Tibial nerve (tissue), 4 donors: ENCODE results near the gene TRIM17.

Experiments
- EP300 ChIP-seq, 2 donors: sonication (generic); formaldehyde crosslinking; IDR thresholded peaks; one replicate each; pipeline ENCODE4 v1.6.1; 2017; ENCODE audit warnings: antibody characterized with exemption in 2 of 2, mild to moderate bottlenecking in 1 of 2
- POLR2A ChIP-seq, 2 donors: fragments of 450-650 bp; IDR thresholded peaks; one replicate each; pipeline ENCODE4 v1.6.1; 2017; ENCODE audit warnings: antibody characterized with exemption in 2 of 2, mild to moderate bottlenecking in 2 of 2, moderate library complexity in 2 of 2
- TF ChIP-seq, protein P1 (sequence below), 5 experiments: fragments of 200-600 bp in 3 of 5; fragments of 450-650 bp in 2 of 5; sonication (generic) in 3 of 5; IDR thresholded peaks; one replicate each; pipeline ENCODE4 v1.5.1; 2016 to 2019; ENCODE audit warnings: antibody characterized with exemption in 5 of 5, mild to moderate bottlenecking in 3 of 5, moderate library complexity in 2 of 5

GRCh38 chr1:228429007-228429406 is 12.3 kb upstream of the TRIM17 start:
- TF ChIP-seq, protein P1, sequence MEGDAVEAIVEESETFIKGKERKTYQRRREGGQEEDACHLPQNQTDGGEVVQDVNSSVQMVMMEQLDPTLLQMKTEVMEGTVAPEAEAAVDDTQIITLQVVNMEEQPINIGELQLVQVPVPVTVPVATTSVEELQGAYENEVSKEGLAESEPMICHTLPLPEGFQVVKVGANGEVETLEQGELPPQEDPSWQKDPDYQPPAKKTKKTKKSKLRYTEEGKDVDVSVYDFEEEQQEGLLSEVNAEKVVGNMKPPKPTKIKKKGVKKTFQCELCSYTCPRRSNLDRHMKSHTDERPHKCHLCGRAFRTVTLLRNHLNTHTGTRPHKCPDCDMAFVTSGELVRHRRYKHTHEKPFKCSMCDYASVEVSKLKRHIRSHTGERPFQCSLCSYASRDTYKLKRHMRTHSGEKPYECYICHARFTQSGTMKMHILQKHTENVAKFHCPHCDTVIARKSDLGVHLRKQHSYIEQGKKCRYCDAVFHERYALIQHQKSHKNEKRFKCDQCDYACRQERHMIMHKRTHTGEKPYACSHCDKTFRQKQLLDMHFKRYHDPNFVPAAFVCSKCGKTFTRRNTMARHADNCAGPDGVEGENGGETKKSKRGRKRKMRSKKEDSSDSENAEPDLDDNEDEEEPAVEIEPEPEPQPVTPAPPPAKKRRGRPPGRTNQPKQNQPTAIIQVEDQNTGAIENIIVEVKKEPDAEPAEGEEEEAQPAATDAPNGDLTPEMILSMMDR (IDR thresholded peaks at IDR 0.05): no peak
- TF ChIP-seq POLR2A (IDR thresholded peaks at IDR 0.05) (no peak), EP300 (IDR thresholded peaks at IDR 0.05) (no peak)
